PC-9 (cell line): ENCODE measurements around the gene HOXC13. TPM values are rescaled to one million over a fixed set of nuclear protein-coding genes. Genes with fewer than 3 reads are reported as not detected.

ENCODE experiments used
- BruUV-seq: library from RNA; stranded (reverse); fragments of 400-500 nt; replicated peaks from 2 replicates; lab custom pipeline; 2021; lab: Mats Ljungman, UMichigan
- CTCF ChIA-PET: fragments of 300-600 bp; sonication (Branson Sonifier 250); formaldehyde crosslinking; loops from one replicate; lab custom pipeline; 2022; ENCODE audit warnings: antibody characterized with exemption; lab: Charles Lee
- POLR2A ChIA-PET: fragments of 300-600 bp; sonication (Branson Sonifier 250); formaldehyde crosslinking; loops from one replicate; lab custom pipeline; 2022; ENCODE audit warnings: antibody characterized with exemption; ENCODE audit not compliant: unreplicated experiment; lab: Charles Lee
- DNase-seq, 2 experiments: peaks; one replicate each; pipeline versions ENCODE4 v3.0.0 to v3.0.0-alpha.2; 2015 to 2022; ENCODE audit warnings: mixed read lengths in 1 of 2
- H2AFZ ChIP-seq: fragments of 200-600 bp; sonication (generic); 2 replicates; pipeline ENCODE4 v1.8.1; 2017; ENCODE audit warnings: antibody characterized with exemption
- H3F3A ChIP-seq: fragments of 200-600 bp; sonication (generic); 2 replicates; pipeline ENCODE4 v1.8.1; 2017; ENCODE audit warnings: antibody characterized with exemption, mild to moderate bottlenecking, low read depth; ENCODE audit not compliant: insufficient read depth
- H3K27ac ChIP-seq: fragments of 200-600 bp; sonication (generic); 2 replicates; pipeline ENCODE4 v1.6.1; 2016; ENCODE audit warnings: mixed run types
- H3K27me3 ChIP-seq: fragments of 200-600 bp; sonication (generic); 2 replicates; pipeline ENCODE4 v1.6.1; 2016; ENCODE audit warnings: low read depth, mixed run types; ENCODE audit not compliant: insufficient read depth
- H3K36me3 ChIP-seq: fragments of 200-600 bp; sonication (generic); 2 replicates; pipeline ENCODE4 v1.6.1; 2016; ENCODE audit warnings: low read depth, mixed run types
- H3K4me1 ChIP-seq: fragments of 200-600 bp; sonication (generic); replicated peaks from 2 replicates; pipeline ENCODE4 v1.6.1; 2016; ENCODE audit warnings: mixed run types; ENCODE audit not compliant: insufficient read depth
- H3K4me2 ChIP-seq: fragments of 200-600 bp; sonication (generic); 2 replicates; pipeline ENCODE4 v1.6.1; 2017; ENCODE audit warnings: mixed run types
- H3K4me3 ChIP-seq: fragments of 200-600 bp; sonication (generic); 2 replicates; pipeline ENCODE4 v1.6.1; 2016; ENCODE audit warnings: mixed run types
- H3K79me2 ChIP-seq: fragments of 200-600 bp; sonication (generic); 2 replicates; pipeline ENCODE4 v1.6.1; 2017; ENCODE audit warnings: low read depth, mixed run types
- H3K9me2 ChIP-seq: fragments of 200-600 bp; sonication (generic); 2 replicates; pipeline ENCODE4 v1.8.1; 2017; ENCODE audit warnings: mild to moderate bottlenecking; ENCODE audit not compliant: insufficient read depth
- H3K9me3 ChIP-seq: fragments of 200-600 bp; sonication (generic); 2 replicates; pipeline ENCODE4 v1.8.1; 2016; ENCODE audit warnings: low read depth; ENCODE audit not compliant: insufficient read depth
- H4K20me1 ChIP-seq: fragments of 200-600 bp; sonication (generic); 2 replicates; pipeline ENCODE4 v1.8.1; 2017; ENCODE audit not compliant: insufficient read depth
- CTCF ChIP-seq: fragments of 200-600 bp; sonication (generic); conservative IDR thresholded peaks from 2 replicates; pipeline ENCODE4 v1.6.1; 2017; ENCODE audit warnings: mixed run types, antibody characterized with exemption, mild to moderate bottlenecking, moderate library complexity
- EZH2 ChIP-seq: fragments of 200-600 bp; sonication (generic); IDR thresholded peaks from 2 replicates; pipeline ENCODE4 v1.8.0; 2017; ENCODE audit warnings: antibody characterized with exemption, low read depth
- intact Hi-C: fragments of 100-400 bp; cut with micrococcal nuclease; formaldehyde crosslinking; loops from one replicate; pipeline ENCODE4 v1.10.0; 2022; ENCODE audit not compliant: unreplicated experiment
- total RNA-seq: library from RNA; stranded (reverse); gene quantifications from 2 replicates; pipeline ENCODE4 v1.2.3, GENCODE V29; 2021

Gene HOXC13
- total RNA-seq, 1 experiment from 2014 or later, result 1.8 TPM

GRCh38 chr12:53974084-53975063 is 35.7 kb downstream of the HOXC13 start, which contains the start of gene HOTAIR:
Gene HOTAIR, minus strand, starts transcription at chr12:53974954.
- ChIA-PET POLR2A (interaction anchor here (0.6 kb wide), 1 partner anchor 871 kb away, joined by 24 read pairs; no protein-coding TSS in a partner anchor), CTCF (no interaction called here)
- TF ChIP-seq CTCF, result no peak
- TF ChIP-seq EZH2, result no peak
- DNase-seq, result peak in 1 of 2 experiments; percentile 49
- H2AFZ ChIP-seq, result peak within 1 kb of the TSS; percentile 91
- H3K9me2 ChIP-seq, result no peaks in the 10 kb centered on the region
- no peaks in the 10 kb centered on the region for H3K4me1 ChIP-seq
- peak within 1 kb of the TSS; percentile 72 for H3K4me3 ChIP-seq
- H3K79me2 ChIP-seq, result no peaks in the 10 kb centered on the region
- no peaks in the 10 kb centered on the region for H4K20me1 ChIP-seq
- H3K9me3 ChIP-seq, result no peaks in the 10 kb centered on the region
- intact Hi-C loops, result no loop called here
- H3K4me2 ChIP-seq, result peak within 1 kb of the TSS; percentile 69
- BruUV-seq, result no TSS peak
- no peaks in the 10 kb centered on the region for H3K27me3 ChIP-seq
- peaks cover 5% of the 10 kb centered on the region; the same call in 1 of the 2 replicates for H3F3A ChIP-seq
- no peaks in the 10 kb centered on the region for H3K36me3 ChIP-seq
- peak within 1 kb of the TSS; percentile 49; the same call in 1 of the 2 replicates for H3K27ac ChIP-seq

GRCh38 chr12:53975064-53975471 is 36.4 kb downstream of the HOXC13 start:
- no peaks in the 10 kb centered on the region for H3K36me3 ChIP-seq
- H3K27me3 ChIP-seq, result no peaks in the 10 kb centered on the region
- H3K79me2 ChIP-seq, result no peaks in the 10 kb centered on the region
- H3K4me2 ChIP-seq, result peak overlapping the region; percentile 69
- H3F3A ChIP-seq, result 0 out of 2 replicates have a peak, but pooled peaks cover 5% of the 10 kb centered on the region
- peak overlapping the region; percentile 72 for H3K4me3 ChIP-seq
- H4K20me1 ChIP-seq, result no peaks in the 10 kb centered on the region
- H3K9me3 ChIP-seq, result no peaks in the 10 kb centered on the region
- H3K4me1 ChIP-seq, result no peaks in the 10 kb centered on the region
- intact Hi-C loops, result no loop called here
- TF ChIP-seq EZH2 (no peak), CTCF (no peak)
- no peaks in the 10 kb centered on the region for H3K9me2 ChIP-seq
- H3K27ac ChIP-seq, result peak overlapping the region; percentile 49; the same call in 1 of the 2 replicates
- peak overlapping the region; percentile 91; the same call in 1 of the 2 replicates for H2AFZ ChIP-seq
- no TSS peak for BruUV-seq
- POLR2A ChIA-PET, result interaction anchor here (0.6 kb wide), 1 partner anchor 872 kb away, joined by 24 read pairs; no protein-coding TSS in a partner anchor
- DNase-seq, result no peak
- CTCF ChIA-PET, result no interaction called here

- H3K27me3 ChIP-seq, result no peaks in the 10 kb centered on the region
- H3K27ac ChIP-seq, result no peak overlapping the region
- no peaks in the 10 kb centered on the region for H3K9me3 ChIP-seq
- no peaks in the 10 kb centered on the region for H3K79me2 ChIP-seq
- H2AFZ ChIP-seq, result no peak overlapping the region
- DNase-seq, result no peak
- no peak for TF ChIP-seq CTCF
- TF ChIP-seq EZH2, result no peak
- H3F3A ChIP-seq, result 0 out of 2 replicates have a peak, but pooled peaks cover 5% of the 10 kb centered on the region
- BruUV-seq, result TSS peak; percentile 72
- CTCF ChIA-PET, result no interaction called here
- intact Hi-C loops, result no loop called here
- no peaks in the 10 kb centered on the region for H3K36me3 ChIP-seq
- no peaks in the 10 kb centered on the region for H4K20me1 ChIP-seq
- H3K9me2 ChIP-seq, result no peaks in the 10 kb centered on the region
- H3K4me2 ChIP-seq, result peak overlapping the region; percentile 69; the same call in 1 of the 2 replicates
- no peaks in the 10 kb centered on the region for H3K4me1 ChIP-seq
- H3K4me3 ChIP-seq, result peak overlapping the region; percentile 72; the same call in 1 of the 2 replicates
- POLR2A ChIA-PET, result interaction anchor here (0.6 kb wide), 1 partner anchor 873 kb away, joined by 24 read pairs; no protein-coding TSS in a partner anchor
These were observed 37.0 kb downstream of the HOXC13 start for GRCh38 chr12:53975479-53976152.
